ACC112 (cell line): ENCODE data around the gene TAL1.
A peak's percentile ranks its signal among the peaks of the same experiment; 100 is the strongest.
"Not testable (repeated sequence)": the region's sequence is repeated elsewhere in the genome, so short reads cannot be mapped to it uniquely, and the experiment has no call there.

Experiments
- H2AFZ ChIP-seq: fragments of 200-600 bp; sonication (generic); one replicate; pipeline ENCODE4 v1.6.0; 2017; ENCODE audit warnings: antibody characterized with exemption, low read length; ENCODE audit not compliant: unreplicated experiment
- H3K27ac ChIP-seq: fragments of 200-600 bp; sonication (generic); 2 replicates; pipeline ENCODE4 v1.5.1; 2014; ENCODE audit warnings: low read depth, mild to moderate bottlenecking, antibody characterized with exemption, low read length, moderate library complexity
- H3K27me3 ChIP-seq: fragments of 200-600 bp; sonication (generic); 2 replicates; pipeline ENCODE4 v1.6.1; 2014; ENCODE audit warnings: mild to moderate bottlenecking, antibody characterized with exemption, low read length, moderate library complexity, mixed read lengths; ENCODE audit not compliant: insufficient read depth
- H3K36me3 ChIP-seq: fragments of 200-600 bp; sonication (generic); 2 replicates; pipeline ENCODE4 v1.6.1; 2016; ENCODE audit warnings: mild to moderate bottlenecking, antibody characterized with exemption, low read length, moderate library complexity, mixed read lengths; ENCODE audit not compliant: insufficient read depth
- H3K4me1 ChIP-seq: fragments of 200-600 bp; sonication (generic); one replicate; pipeline ENCODE4 v1.6.1; 2016; ENCODE audit warnings: low read length, mixed read lengths; ENCODE audit not compliant: insufficient read depth, unreplicated experiment, control insufficient read depth
- H3K4me3 ChIP-seq: fragments of 200-600 bp; sonication (generic); 2 replicates; pipeline ENCODE4 v1.5.1; 2014; ENCODE audit warnings: mild to moderate bottlenecking, low read depth, low read length
- H3K79me2 ChIP-seq: fragments of 200-600 bp; sonication (generic); one replicate; pipeline ENCODE4 v1.6.0; 2016; ENCODE audit warnings: low read length; ENCODE audit not compliant: control insufficient read depth, unreplicated experiment, insufficient read depth

TAL1 gene

GRCh38 chr1:47232187-47232874 lies at the start of gene TAL1:
TSS of gene TAL1 (minus strand) at chr1:47232225. CDS start at chr1:47225888, 6,337 bp downstream.
- H3K27ac ChIP-seq = no peak within 1 kb of the TSS
- H3K4me3 ChIP-seq = peak within 1 kb of the TSS; percentile 61
- H3K4me1 ChIP-seq = no peaks in the 10 kb centered on the region
- no peak within 1 kb of the TSS for H2AFZ ChIP-seq
- H3K36me3 ChIP-seq = no peaks in the 10 kb centered on the region
- no peaks in the 10 kb centered on the region for H3K79me2 ChIP-seq
- H3K27me3 ChIP-seq = peaks cover 74% of the 10 kb centered on the region

GRCh38 chr1:47280142-47280541 lies 48.1 kb upstream of the TAL1 start:
- H3K4me3 ChIP-seq = no peak overlapping the region
- peaks cover 16% of the 10 kb centered on the region for H3K79me2 ChIP-seq
- H3K36me3 ChIP-seq = peaks cover 25% of the 10 kb centered on the region
- no peaks in the 10 kb centered on the region for H3K27me3 ChIP-seq
- no peaks in the 10 kb centered on the region for H3K4me1 ChIP-seq
- no peak overlapping the region for H2AFZ ChIP-seq
- no peak overlapping the region for H3K27ac ChIP-seq

- H3K36me3 ChIP-seq = peaks cover 19% of the 10 kb centered on the region
- H3K79me2 ChIP-seq = peaks cover 19% of the 10 kb centered on the region
- no peak overlapping the region for H3K27ac ChIP-seq
- H3K4me1 ChIP-seq = no peaks in the 10 kb centered on the region
- H3K27me3 ChIP-seq = no peaks in the 10 kb centered on the region
- no peak overlapping the region for H2AFZ ChIP-seq
- H3K4me3 ChIP-seq = no peak overlapping the region
These were observed 44.8 kb upstream of the TAL1 start for GRCh38 chr1:47276850-47277249.

GRCh38 chr1:47275811-47276210 lies 43.8 kb upstream of the TAL1 start:
- H3K27ac ChIP-seq, H3K4me1 ChIP-seq, H3K27me3 ChIP-seq, H3K4me3 ChIP-seq, H2AFZ ChIP-seq: not testable (repeated sequence)
- Histone ChIP-seq H3K36me3 (peaks cover 11% of the 10 kb centered on the region), H3K79me2 (peaks cover 21% of the 10 kb centered on the region)

- not testable (repeated sequence) for H3K4me3 ChIP-seq, H2AFZ ChIP-seq, H3K79me2 ChIP-seq, H3K4me1 ChIP-seq, H3K27ac ChIP-seq, H3K27me3 ChIP-seq
- H3K36me3 ChIP-seq = peaks cover 10% of the 10 kb centered on the region
These were observed 33.5 kb upstream of the TAL1 start for GRCh38 chr1:47265529-47265928.

GRCh38 chr1:47262787-47263413 lies 30.9 kb upstream of the TAL1 start:
- peaks cover 14% of the 10 kb centered on the region for H3K36me3 ChIP-seq
- no peak overlapping the region for H3K4me3 ChIP-seq
- H3K79me2 ChIP-seq = no peaks in the 10 kb centered on the region
- no peaks in the 10 kb centered on the region for H3K27me3 ChIP-seq
- H3K27ac ChIP-seq = no peak overlapping the region
- H3K4me1 ChIP-seq = no peaks in the 10 kb centered on the region
- no peak overlapping the region for H2AFZ ChIP-seq

- Histone ChIP-seq H2AFZ (no peak overlapping the region), H3K27me3 (no peaks in the 10 kb centered on the region), H3K4me1 (no peaks in the 10 kb centered on the region), H3K27ac (no peak overlapping the region), H3K79me2 (no peaks in the 10 kb centered on the region), H3K4me3 (no peak overlapping the region), H3K36me3 (peaks cover 10% of the 10 kb centered on the region)
These were observed 25.2 kb upstream of the TAL1 start for GRCh38 chr1:47257224-47257623.

- Histone ChIP-seq H3K4me1 (no peaks in the 10 kb centered on the region), H3K4me3 (no peak overlapping the region), H3K79me2 (no peaks in the 10 kb centered on the region), H3K27me3 (no peaks in the 10 kb centered on the region), H3K36me3 (peaks cover 9% of the 10 kb centered on the region), H2AFZ (no peak overlapping the region), H3K27ac (no peak overlapping the region)
These were observed 20.8 kb upstream of the TAL1 start for GRCh38 chr1:47252795-47253194.

- no peaks in the 10 kb centered on the region for H3K27me3 ChIP-seq
- no peak overlapping the region for H3K4me3 ChIP-seq
- no peak overlapping the region for H2AFZ ChIP-seq
- no peak overlapping the region for H3K27ac ChIP-seq
- peaks cover 6% of the 10 kb centered on the region for H3K36me3 ChIP-seq
- H3K79me2 ChIP-seq = no peaks in the 10 kb centered on the region
- no peaks in the 10 kb centered on the region for H3K4me1 ChIP-seq
These were observed 20.3 kb upstream of the TAL1 start for GRCh38 chr1:47252369-47252768.

- Histone ChIP-seq H3K27me3 (peaks cover 9% of the 10 kb centered on the region; the same call in 1 of the 2 replicates), H2AFZ (no peak overlapping the region), H3K79me2 (no peaks in the 10 kb centered on the region), H3K36me3 (peaks cover 6% of the 10 kb centered on the region; the same call in 1 of the 2 replicates), H3K4me3 (no peak overlapping the region), H3K4me1 (no peaks in the 10 kb centered on the region), H3K27ac (no peak overlapping the region)
These were observed 17.7 kb upstream of the TAL1 start for GRCh38 chr1:47249755-47250154.

- no peak overlapping the region for H3K27ac ChIP-seq
- no peaks in the 10 kb centered on the region for H3K79me2 ChIP-seq
- peaks cover 32% of the 10 kb centered on the region for H3K27me3 ChIP-seq
- H2AFZ ChIP-seq = no peak overlapping the region
- H3K36me3 ChIP-seq = no peaks in the 10 kb centered on the region
- H3K4me3 ChIP-seq = no peak overlapping the region
- no peaks in the 10 kb centered on the region for H3K4me1 ChIP-seq
These were observed 12.4 kb upstream of the TAL1 start for GRCh38 chr1:47244339-47244862.
